HG02588 (cell line): Measurements from ENCODE around the gene DNAJA3.

ENCODE experiments used
- ATAC-seq: cut with Tn5 transposase; IDR thresholded peaks from one replicate; pipeline ENCODE4 v1.9.1; 2021; ENCODE audit warnings: mild to moderate bottlenecking, moderate library complexity; ENCODE audit not compliant: unreplicated experiment

DNAJA3 gene

DNA sequence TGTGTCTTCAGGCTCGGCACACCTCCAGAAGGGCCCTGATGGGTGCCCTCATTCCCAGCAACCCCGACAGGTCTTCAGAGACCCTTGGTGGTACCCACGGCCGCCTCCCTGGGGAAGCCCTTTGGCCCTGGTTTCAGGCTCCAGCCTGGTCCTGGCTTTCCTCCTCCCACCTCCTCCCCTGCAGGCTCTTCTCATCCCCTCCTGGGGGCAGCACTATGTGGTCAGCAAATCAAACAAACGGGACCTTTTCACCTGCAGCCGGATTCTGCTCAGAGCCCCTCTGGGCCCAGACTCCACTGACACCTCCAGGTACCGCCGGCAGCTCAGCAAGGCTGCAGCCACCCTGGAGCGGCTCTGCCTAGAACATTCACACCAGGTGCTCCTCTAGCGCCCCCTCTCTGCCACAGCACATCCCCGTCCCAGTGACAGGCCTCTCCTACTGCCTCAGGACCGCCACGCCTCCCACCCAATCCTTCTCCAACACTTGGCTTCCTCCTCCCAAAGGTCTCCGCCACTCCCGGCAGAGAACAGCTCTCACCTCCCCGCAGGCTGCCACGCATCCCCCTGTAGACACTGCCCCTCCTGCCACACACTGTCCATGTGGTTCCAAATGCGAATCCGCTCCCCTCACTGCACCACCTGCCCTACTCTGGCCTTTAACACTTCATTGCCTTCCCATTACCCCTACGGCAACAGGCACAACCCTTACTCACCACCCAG is 21.3 kb upstream of the DNAJA3 start:
- no peak for ATAC-seq

DNA sequence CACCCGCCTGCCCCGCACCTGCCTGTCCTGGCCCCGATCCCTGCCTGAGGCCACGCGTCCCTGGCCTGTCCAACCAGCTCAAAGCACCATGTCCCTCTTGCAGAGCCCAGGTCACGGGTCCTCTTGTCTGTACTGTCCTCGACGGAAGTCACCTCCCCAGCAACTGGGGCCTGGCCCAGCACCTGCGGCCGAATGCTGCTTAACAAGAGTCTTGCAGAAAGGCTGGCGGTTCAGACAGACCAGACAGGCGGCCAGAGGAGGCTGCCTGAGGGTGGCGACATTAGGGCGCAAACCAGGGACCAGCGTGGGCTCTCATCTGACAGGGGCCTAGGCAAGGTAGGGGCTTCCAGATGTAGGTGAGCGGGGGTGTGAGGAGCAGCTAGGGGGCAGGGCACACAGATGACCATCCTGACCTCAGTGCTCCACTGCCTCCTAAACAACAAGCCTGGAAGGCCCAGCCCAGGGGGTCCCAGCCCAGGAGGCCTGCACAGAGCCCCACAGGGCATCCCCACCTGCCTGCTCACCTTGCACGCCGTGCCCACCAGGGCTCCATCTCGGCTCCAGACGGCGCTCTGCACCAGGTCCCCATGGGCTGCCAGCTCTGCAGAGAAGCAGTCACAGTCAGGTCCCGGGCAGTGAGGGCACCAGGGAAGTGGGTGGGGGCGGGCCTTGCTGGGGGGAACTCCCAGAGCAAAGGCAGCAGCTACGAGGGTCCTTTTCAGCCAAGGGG is 20.5 kb upstream of the DNAJA3 start:
- no peak for ATAC-seq

DNA sequence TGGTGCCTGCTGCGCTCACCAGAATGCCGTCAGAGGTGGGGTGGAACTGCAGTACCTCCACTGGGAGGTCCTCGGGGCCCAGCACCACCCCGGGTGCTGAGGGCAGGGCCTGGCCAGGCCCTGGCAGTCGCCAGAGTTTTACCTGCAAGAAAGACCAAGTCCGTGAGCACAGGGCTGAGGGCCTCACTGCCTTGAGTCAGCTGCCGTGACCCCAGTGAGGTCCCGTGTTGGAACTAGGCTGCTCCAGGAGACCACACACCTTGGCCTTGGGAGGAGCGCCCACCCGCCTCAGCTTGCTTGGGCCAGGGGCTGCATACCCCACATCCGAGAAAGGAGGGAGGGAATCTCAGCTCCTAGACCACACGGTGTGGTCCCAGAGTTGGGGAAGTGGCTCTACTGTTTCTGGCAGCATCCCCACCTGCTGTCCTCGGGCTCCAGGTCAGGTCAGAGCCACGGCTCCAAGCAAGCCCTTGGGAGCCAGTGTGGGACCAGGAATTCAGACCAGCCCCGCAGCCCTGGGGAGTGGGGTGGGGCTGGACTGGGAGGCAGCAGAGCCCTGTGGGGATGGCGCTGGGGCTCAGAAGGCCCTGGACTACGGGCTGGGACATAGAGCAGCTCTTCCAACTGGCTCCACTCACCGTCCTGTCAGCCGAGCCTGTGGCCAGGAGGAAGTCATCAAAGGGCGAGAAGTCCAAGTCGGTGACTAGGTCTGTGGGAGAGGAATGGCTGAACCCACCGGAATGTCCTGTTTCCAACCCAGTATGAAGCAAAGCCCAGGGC is 17.9 kb upstream of the DNAJA3 start:
- no peak for ATAC-seq

DNA sequence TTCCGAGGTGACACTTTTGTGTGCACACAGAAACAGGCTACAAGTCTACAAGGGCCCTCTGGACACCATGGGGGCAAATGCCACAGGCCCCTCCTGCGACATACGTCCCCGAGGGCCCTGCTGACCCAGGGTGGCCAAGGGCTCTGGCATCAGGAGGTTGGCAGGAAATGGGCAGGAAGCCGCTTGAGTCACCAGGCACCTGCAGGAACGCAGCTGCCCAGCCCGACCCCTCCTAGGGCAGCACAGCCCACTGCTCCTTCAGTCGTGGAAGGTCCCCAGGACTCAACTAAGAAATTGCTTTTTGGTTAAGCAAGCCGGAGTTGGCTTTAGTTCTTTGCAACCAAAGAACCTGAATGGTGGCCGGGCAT is 17.4 kb upstream of the DNAJA3 start:
- ATAC-seq, result no peak

DNA sequence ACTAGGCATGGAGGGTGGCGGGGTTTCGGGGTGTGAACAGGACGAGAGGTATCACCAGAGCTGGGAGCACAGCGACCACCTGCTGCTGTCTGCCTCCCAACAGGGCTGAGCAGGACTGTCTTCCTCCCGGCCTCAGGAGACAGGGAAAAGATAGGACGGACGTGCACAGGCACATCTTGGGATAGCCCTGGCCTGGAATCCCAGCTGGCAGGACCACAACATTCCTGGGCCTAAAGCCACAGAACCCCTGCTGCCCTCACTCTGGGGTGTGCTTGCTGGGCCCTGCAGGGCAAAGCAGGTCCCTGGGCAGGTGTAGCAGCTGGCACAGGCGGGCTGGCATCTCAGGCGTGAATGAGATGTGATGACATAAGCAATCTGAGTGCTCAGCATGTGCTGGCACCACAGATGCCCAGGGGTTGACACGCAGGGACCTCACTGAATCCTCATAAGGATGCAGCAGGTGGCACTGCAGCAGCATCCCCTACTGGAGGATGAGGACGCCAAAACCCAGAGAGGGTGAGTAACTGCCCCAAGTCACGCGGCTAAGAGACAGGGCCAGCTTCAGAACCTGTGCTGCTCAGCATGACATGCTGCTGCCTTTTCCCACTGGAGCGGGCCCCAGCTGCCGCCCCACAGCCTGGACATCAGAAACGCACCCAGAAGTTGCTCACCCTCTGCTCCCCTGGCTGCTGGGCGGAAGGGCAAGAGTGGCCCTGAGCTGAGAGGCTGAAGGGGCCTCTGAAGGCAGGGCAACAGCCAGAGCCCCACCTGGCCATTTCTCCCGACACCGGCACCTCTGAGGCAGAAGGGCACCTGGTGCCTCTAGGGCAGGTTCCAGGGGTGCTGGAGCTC is 16.4 kb upstream of the DNAJA3 start:
- no peak for ATAC-seq

DNA sequence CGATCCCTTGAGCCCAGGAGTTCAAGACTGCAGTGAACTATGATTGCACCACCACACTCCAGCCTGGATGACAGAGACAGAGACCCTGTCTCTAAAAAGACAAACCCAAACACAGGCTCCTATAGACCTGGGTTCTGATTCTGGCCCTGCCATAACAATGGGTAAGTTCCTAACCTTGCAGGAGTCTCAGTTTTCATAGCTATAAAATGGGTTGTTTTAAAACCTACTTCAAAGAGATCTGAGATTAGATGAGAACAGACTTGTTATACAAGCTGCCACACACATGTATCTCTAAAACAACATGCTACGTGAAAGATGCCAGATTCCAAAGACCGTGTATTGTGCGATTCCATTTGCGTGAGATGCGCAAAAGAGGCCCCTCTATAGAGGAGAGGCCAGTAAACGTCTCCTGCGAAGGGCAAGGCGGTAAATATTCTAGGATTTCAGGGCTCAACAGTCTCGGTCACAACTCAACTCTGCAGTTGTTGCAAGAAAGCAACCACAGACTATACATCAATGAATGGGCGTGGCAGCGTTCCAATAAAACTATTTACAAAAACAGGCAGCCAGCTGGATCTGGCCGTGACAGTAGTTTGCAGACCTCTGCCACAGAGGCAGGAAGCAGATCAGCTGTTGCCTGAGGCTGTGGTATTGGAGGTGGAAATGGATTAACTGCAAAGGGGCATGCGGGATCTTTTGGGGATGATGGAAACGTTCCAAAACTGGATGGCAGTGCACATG is 15.2 kb upstream of the DNAJA3 start:
- no peak for ATAC-seq

DNA sequence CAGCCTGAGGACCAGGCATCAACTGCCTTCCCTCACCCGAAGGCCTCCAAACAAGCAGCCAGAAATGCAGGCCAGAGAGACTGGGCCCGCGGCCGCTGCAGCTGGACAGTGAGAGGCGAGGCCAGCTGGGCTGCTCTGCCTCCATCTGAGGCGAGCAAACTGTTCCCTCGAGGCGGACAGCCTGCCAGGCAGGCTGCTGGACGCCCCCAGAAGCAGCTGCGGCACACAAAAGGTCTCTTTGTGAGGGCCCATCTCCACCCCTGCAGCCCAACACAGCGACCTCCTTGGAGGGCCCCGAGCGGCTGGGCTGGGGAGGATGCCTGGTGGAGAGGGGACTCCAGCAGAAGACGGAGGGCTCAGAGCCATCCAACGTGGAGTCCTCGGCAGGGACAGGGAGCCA is 14.0 kb upstream of the DNAJA3 start:
- no peak for ATAC-seq

DNA sequence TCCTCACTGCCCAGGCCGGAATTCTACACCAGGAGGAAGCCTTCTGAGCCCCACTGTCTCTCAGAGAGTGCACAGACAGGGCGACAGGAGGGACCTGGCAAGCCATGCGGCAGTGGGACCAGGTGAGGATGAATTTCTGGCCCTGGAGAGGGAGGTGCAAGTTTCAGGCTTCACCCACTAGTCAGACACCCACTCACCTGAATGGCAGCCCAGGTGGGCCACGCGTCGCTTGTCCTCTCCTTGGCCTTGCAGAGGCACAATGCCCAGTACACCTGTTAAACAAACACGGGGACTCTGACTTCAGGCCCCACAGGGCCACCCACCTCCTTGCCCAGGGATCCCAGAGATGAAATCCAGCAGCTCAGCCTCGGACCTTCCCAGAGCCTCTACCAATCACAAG is 13.5 kb upstream of the DNAJA3 start:
- ATAC-seq, result no peak

DNA sequence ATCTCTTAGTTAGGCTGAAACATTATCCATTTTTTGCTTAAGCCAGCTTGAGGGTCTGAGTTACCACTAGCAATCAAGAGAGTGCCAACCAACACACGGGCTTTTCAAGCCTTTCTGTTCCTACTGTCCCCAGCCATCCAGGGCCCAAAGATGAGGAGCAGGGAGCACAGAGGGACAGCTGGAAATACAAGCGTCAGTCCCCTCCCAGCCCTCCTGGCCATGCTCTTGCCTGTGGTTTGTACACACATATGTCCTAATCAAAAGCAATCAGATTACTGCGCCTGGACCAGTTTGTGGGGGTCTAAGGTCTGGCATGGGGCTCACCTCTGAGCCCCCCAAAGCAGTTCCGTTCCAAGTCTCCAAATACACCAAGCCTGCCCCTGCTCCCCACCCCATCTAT is 12.8 kb upstream of the DNAJA3 start:
- no peak for ATAC-seq

DNA sequence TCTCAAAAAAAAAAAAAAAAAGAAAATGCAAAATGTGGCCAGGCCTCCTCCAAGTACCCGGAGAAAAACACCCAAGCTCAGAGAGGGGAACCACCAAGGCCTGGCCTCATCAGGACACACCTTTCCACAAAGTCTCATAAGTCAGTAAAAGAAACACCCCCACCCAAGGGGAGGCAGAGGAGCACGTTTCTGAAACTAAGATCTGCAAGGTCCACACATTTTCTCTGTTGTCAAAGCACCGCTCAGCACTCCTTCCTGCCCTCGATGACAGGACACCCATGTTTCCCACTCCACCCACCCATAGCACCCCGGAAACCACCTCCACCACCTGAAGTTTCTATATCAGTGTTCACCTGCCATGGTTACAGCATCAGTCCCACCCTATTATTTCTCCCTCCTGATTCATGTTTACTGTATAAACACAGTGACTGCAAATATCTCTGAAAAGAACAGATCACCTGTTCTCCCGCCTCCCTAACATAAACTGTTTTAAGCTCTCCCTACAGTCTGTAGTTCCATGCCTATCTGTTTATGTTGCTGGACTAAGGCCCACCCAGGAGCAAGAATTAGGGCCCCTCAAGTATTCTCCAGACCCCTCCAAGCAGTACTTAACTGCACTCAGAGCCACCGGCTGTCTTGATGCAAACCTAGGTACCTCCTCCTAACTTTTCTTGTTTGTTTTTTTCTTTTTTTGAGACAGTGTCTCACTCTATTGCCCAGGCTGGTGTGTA is 11.3 kb upstream of the DNAJA3 start:
- peak; percentile 45 for ATAC-seq

DNA sequence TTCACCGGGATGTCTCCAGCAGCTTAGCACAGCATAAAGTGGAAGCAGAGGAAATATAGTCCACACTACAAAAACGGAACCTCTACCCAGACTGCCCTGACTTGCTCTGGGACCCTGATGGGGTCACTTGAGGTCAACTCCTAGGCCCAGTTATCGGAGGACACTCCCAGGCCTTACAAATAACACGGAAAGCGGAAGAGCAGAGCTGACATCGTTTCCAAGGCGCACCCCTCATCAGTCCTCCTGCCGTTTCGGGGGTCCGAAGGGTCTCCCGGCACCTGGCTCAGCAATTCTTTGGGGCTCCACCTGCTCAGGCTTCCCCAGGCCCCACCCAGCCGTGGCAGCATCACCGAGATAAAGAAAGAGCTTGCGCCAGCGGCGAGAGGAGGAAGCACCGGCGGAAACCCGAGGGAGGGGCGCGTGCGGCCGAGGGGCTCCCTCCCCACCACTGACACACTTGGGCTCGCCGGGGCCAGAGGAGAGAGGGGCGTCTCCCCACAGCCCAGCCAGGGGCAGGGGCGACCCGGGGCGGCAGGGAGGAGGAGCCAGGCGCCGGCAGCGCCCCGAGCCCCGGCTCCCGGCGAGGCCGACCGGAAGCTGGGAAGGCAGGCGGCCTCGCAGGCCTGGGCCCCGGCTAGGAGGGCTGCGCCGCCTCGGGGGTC is 10.0 kb upstream of the DNAJA3 start:
- ATAC-seq, result peak; percentile 7

DNA sequence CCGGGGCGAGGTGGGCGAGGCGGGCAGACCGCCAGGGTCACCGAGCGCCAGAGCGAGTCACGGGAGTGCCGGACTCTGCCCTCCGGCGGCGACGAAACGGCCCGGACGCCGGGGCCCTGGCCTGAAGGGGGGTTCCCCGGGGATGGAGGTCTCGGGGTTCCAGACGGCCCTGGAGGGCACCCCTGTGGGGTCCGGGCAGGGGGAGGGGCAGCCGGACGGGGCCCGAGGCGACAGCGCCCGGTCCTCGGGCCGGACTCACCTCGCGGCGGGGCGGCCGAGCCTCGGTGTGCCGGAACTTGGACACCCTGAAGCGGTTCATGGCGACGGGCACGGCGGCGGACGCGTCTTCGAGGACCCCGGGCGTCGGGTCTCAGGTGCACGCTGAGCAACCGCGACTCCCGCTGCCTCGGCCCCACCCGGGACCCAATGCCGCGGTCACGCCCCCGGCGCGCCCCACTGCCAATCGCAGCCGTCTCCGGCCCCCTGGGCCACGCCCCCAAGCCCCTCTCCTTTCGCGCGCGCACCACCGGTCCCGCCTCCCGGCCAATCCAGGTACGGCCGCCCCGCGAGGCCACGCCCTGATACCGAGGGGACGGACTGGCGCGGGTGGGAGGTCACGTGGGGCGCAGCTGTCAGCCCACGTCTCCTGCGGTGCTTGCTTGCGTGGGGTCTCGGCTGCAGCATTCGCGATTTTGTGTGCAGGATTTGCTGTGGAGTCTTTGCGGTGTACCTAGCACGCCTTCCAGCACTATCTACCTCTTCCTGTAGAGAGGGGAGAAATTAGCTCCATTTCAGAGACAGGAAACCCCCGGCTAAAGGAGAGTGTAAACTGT is 9.3 kb upstream of the DNAJA3 start, which contains the start of gene CORO7:
TSS of gene CORO7 (minus strand) at position 397 of the 833 bp plus-strand sequence. CDS start at position 319, 78 bp downstream.
- peak; percentile 68 for ATAC-seq

DNA sequence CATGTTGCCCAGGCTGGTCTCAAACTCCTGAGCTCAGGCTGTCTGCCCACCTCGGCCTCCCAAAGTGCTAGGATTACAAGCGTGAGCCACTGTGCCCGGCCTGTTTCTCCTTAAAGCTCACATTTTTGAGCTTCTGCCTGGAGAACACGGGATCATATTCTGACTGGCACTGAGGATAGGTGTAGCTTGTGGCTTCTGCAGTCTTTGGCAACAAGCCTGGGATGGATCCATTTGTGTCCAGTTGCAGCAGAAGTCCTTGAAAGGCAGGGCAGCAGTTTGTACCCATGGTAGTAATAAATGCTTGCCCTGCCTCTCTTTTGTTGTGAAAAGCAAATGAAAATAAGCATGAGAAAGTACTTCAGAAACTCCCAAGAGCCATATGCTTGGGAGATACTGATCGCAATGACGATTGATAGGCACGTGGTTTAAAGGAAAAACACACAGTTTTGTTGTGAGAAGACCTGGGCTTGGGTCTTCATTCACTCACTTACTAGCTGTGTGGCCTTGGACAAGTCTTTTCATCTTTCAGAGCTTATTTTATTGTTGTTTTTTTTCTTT is 6.2 kb upstream of the DNAJA3 start:
- no peak for ATAC-seq

DNA sequence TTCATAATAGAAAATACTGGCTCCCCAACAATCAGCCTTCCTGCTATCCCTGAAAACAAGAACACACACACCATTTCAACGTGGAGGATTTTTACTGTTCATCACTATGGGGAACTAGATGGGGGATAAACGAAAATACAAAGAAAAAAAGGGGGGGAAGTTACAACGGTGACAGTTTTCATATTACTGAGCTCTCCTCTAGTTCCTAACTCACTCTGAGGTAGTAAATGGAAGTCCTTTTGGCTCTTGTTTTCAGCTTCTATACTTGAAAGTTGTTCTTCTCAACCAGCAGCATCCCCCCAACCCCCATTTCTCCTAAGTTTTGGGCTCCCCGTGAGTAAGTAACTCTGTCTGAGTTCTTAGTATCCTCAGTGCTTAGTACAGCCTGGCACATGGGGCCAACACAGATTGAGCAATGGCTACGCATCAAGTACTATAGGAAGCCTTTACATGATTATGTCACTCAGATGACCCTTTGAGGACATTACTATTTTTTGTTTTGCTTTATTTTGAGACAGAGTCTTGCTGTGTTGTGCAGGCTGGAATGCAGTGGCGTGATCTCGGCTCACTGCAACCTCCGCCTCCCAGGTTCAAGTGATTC is 5.1 kb upstream of the DNAJA3 start:
- ATAC-seq, result no peak

DNA sequence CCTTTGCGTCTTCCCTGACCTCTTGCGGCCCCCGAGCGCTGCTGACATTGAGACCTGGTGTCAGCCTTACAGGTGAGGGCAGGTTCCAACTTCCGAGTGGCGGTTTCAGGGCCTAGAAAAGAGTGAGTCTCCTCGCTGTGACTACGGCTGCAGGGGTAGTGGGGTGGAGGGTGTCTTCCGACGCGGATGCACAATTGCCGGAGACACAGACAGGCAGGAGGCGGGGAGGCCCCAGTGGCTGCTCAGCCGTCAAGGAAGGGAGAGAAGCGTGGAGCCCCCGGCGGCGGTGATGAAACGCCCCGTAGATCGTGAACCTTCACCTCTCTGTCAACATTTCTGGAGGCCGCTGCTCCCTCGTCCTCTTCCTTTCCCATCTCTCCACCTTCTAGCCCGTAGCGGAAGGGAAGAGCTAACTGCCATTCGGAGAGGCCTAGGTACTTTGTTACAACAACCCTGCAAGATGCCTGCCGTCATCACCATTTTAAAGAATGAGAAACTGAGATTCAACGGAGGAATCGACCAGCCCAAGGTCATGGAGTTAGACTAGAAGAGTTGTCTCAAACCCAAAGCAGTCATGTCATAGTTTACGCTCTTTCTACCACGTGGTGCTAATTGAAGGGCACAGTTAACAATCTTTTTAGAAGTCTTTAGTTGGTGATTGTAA is 485 bp downstream of the DNAJA3 start:
- peak; percentile 24 for ATAC-seq

DNA sequence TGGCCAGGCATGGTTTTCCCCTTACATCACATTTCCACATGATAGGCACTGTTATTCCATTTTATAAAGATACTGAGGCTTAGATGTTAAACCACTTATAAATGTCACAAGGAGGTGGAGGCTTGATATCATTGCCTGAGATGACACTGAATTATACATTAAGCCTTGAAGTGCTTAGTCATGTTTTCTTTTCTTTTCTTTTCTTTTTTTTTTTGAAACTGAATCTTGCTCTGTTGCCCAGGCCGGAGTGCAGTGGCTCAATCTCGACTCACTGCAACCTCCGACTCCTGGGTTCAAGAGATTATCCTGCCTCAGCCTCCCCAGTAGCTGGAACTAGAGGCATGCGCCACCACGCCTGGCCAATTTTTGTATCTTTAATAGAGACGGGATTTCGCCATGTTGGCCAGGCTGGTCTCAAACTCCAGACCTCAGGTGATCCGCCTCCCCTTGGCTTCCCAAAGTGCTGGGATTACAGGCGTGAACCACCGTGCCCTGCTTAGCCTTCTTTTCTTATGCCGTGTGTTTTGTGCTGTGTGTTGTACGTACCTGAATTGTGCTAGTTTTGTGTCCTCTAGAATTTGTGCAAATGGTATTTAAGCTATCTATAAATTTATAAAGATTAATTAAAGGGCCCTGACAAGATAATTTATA is 1.2 kb downstream of the DNAJA3 start:
- ATAC-seq, result no peak
